Activated CD4-positive, alpha-beta T cell treated with anti-CD3 and anti-CD28 coated beads, Interleukin-2, amount 50 U/mL, for 48 hours (primary cell): Measurements from ENCODE around the gene TBC1D12.

Experiments used
- DNase-seq, 2 experiments: peaks; one replicate each; pipeline ENCODE4 v3.0.0-alpha.2; 2020

The TBC1D12 gene

DNA sequence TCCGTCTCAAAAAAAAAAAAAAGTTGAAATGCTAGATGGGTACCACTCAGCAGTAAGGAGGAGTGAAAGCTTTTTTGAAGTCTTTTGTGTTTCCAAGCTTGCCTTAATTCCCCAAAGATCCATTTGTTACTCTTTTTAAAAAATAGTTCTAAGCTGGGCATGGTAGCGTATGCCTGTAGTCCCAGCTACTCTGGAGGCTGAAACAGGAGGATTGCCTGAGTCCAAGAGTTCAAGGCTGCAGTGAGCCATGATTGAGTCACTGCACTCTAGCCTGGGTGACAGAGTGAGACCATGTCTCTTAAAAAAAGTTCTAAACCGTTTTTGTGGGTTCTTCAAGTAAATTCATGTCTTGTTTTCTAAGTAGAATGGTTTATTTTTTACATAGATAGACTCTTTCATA is 5.3 kb downstream of the TBC1D12 start:
- no peak for DNase-seq

DNA sequence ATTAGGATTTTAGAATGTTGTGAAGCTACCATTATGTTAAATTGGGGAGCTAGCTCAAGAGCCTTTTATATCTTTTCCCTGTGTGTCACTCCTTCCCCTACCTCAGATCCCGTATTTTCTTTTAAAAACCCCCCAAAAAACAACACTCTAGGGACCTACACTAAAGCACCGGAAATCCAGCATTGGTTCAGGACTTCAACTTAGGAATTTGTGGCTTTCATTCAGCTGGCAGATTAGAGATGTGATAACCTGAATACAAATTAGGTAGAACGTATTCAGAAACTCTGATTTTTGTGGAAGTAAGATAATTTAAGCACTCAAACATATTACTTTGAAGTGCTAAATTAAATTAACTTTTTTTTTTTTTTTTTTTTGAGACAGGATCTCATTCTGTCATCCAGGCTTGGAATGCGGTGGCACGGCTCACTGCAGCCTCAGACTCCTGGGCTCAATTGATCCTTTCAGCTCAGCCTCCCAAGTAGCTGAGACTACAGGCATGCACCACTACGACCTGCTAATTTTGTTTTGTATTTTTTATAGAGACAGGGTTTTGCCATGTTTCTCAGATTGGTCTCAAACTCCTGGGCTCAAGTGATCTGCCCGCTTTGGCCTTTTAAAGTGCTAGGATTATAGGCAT is 6.8 kb downstream of the TBC1D12 start:
- DNase-seq = no peak

DNA sequence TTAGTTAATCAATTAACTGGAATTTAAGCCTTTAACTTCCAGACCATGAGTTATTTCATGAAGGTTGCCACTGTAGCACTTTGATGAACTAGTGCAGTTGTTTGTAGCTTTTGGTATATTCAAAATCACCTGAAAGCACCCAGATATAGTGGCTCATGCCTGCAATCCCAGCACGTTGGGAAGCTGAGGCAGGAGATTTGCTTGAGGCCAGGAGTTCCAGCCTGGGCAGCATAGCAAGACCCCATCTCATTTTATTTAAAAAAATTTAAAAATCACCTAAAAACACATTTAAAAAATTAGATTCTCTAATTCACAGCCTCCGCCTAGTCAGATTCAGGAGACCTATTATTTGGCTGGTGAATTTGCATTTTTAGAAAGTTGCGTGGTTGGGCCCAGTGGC is 9.0 kb downstream of the TBC1D12 start:
- DNase-seq = no peak

DNA sequence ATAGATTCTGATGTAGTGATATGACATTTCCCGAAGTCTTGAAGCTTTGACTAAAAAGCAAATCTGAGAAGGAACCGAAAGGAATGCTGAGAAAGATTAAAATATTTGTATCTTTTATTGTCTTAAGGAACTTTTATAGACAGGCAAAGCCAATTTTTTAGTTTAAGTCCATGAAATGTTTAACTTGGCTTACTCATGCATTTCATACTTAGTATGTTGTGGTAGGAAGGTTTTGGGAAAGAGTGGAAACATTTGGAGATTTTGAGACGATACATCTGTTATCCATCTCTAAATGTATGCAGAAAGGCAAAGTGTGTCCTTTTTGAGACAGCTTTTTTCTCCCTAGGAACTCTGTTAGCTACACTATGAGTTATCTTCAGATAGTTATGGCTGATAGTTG is 10.1 kb downstream of the TBC1D12 start:
- no peak for DNase-seq

DNA sequence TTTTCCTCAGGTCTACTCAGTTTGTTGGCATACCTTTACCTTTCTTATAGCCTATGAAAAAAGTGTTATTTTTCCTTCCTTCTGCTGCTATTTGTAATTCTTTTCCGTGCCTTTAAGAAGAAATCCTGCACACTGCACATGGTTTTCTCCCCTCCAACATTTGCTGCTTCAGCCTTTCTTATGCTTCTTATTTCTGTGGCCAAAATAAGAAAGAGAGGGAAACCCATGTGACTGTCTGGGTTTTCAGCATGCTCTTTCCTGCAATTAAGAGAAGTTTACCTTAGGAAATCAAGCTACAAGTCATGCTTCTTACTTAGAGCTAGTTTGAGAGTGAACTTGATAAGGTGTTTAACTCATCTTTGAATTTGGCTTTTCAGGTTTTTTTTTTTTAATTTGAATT is 11.0 kb downstream of the TBC1D12 start:
- DNase-seq = no peak

DNA sequence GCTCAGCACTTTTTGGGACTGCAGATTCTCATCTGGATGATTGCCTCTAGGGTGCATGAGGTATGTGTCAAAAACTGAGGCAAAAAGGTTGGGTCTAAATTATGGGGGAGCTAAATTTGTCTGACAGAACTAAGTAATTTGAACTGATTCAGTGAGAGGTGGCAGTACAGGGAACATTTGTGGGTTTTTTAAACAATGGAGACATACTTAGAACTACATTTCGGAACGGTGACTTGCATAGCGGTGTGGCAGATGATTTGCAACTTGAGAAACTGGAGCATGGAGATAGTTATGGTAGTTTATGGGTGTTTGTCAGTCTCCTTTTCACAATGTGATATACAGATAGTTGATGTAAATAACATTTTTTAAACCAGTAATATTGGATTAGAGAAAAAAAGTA is 14.6 kb downstream of the TBC1D12 start:
- no peak for DNase-seq

DNA sequence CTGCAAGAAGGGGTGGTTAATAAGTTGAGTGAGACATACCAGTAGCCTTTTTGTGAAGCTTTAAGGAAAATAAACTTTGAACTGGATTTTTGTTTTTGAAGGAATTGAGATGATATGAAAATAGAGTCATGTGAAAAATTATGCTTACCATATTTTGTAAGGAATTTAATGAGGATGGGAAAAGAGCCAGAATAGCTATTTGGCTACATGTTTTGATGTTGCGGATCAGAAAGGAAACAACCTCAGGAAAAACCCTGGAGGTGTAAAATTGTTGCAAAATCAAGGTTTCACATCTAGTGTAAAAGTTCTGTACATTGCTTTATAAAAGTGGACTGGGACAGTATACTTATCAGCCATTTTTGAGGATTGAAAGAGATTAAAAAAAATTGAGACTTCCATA is 15.0 kb downstream of the TBC1D12 start:
- no peak for DNase-seq

DNA sequence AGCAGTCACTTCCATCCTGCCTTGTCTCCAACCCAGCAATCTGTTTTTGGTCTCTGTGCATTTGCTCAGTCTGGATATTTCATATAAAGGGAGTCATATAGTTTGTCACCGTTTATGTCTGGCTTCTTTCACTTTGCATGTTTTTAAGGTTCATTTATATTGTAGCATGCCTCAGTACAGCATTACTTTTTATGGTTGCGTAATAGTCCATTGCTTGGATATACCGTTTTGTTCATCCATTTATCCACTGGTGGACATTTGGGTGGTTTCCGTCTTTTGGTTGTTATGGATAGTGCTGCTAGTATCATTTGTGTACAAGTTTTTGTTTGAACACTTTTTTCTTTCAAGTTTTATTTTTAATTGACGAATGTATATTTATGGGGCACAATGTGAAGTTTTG is 18.2 kb downstream of the TBC1D12 start:
- no peak for DNase-seq

DNA sequence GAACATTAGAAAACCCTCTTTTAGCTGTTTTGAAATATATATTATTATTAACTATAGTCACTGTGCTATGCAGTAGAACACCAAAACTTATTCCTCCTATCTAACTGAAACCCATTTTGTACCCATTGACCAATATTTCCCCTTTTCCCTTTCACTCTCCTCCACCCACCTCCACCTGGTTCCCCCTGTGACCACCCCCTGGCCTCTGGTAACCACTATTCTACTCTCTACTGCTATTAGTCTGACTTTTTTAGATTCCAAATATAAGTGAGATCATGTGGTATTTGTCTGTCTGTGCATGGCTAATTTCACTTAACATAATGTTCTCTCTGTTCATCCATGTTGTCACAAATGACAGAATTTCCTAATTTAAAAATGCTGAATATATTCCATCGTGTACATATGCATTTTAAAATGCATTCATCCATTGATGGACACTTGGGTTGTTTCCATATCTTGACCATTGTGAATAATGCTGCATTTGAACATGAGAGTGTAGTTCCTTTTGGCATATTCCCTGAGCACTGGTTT is 18.7 kb downstream of the TBC1D12 start:
- no peak for DNase-seq

DNA sequence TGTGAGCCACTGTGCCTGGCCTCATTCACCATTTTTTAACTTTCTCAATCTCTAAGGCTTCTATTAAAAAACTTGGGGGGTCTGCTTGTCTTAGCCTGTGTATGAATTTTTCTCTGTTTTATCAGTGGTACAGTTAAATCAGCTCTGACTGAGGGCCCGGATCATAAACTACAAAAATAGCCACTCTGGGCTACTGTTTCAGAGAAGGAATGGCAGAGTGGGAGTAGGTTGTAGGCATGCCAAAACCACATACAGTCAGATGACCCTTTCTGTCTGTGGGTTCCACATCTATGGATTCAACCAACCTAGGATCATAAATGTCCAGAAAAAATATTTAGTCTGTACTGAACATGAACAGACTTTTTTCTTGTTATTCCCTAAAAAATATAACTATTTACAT is 21.3 kb downstream of the TBC1D12 start:
- DNase-seq = no peak

DNA sequence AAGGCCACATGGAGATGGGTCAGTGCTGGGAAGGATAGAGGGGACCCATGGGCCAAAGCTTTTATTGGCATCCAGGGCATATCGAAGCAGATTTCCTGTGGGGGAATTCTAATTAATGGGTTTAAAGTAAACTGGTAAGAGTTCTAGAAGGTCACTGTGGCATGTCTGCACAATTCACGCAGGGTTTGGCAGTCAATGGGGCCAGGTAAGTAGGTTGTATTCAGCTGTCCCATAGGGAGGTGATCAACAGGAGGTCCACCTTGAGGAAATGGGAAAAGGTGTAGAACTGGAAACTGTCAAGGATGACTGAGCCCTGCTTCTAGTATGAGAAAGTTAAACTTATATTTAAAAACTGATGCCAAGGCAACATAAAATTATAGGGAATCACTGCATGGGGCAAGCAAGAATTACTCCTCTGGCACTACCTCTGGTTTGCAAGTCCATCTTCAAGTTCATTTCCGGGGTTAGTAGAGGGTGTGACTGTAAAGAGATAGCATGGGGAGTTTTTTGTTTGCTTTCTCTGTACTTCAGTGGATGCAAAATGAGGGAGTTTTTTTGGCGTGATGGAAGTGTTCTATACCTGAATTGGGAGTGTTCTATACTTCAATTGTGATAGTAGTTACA is 22.5 kb downstream of the TBC1D12 start:
- DNase-seq = no peak

DNA sequence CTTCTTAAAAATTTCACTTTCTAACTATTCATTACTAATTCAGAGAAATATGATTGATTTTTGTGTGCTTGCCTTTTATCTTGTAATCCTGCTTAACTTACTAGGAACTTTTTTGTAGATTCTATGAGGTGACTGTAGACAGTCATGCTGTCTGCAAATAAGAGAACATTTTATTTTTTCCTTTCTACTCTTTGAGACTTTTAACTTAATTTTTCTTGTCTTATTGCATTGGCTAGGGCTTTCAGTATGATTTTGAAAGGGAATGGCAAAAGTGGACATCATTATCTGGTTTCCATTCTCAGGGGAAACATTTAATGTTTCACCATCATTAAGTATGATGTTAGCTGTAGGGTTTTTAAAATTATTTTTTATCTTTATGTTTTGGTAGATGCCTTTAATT is 23.6 kb downstream of the TBC1D12 start:
- no peak for DNase-seq

DNA sequence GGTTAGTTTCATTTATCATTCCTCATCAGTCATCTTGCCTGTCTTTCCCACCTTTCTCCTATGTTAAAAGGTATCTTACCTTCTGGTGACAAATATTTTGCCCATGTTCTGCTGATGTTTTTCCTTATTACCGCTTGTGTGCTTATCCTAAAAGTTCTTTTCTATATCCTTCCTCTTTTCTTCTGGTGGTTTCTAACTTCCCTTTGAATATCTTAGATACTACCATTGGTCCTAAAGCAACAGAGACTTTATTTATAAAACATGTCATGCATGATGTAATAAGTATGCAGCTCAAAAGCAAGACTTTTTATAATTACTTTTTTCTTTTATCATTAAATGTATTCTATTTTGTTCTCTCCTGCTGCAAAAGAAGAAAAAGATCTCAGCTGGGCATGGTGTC is 24.8 kb downstream of the TBC1D12 start:
- DNase-seq = no peak

DNA sequence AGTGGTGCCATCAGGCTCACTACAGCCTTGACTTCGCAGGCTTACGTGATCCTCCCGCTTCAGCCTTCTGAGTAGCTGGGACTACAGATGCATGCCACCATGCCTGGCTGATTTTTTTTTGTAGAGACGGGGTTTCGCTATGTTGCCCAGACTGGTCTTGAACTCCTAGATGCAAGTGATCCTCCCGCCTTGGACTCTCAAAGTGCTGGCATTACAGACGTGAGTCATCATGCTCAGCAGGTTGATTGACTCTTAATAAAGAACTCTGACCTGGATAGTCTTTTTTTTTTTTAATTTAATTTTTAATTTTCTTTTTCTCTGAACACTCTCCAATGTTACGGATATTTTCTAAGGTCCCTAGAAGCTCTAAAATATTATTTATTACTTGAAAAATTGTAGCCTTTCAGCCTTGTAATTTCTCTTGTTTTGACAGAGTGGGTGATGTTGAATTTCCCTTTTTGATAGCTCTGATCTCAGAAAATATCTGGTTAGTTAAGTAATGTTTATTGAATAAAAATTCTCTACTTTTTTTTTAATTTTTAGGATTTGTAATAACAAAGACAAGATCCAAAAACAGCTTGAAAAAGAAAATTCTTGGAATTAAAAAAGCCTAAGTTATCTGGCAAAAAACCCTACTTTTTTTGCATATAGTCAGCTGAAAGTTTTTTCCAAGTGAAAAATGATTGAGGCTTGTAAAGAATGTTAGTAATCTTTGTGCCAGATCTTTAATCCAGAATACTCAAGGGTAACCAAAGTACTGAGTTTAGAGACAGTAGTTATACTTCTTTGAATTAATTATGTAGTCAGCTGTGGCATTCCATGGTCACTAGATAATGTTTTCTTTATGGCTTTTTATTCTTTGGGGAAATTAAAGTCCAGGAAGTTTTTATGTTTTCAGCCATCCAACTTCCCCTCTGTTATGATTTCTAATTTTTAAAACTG is 26.7 kb downstream of the TBC1D12 start:
- no peak for DNase-seq

DNA sequence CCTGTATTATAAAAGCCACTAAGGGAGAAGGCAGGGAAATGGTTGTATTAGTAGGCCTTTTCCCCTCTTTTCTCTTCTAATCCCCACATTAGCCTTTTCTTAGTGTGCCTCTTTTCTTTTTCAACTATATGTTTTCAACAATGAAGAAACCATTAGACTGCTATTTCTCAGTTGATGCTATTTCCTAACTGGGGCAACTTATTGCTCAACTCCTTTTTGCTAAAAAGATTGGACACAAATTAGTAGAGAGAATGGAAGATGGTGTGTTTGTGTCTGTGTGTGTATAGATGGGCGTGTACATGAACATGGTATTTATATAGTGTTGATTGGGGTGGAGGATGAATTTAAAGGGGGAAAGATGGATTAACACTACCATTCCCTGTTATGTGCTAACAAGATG is 28.4 kb downstream of the TBC1D12 start:
- DNase-seq = no peak

DNA sequence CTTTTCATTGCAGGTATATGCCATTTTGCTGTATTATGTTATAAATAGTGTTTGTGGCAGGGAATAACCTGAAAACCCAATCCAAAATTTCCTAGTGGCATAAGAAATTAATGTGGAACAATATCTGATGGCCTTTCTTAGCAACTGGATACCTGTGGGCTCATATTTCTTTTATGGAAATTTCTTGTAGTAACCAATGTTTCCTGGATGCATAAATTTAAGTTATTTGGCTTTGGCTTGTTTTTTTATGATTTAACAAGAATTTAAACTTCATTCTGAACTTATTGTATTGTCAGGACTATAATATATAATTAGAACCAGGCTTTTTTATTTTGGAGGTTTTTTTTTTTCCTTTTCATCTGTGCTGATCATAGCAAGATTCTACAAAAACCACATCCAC is 30.1 kb downstream of the TBC1D12 start:
- DNase-seq = no peak

DNA sequence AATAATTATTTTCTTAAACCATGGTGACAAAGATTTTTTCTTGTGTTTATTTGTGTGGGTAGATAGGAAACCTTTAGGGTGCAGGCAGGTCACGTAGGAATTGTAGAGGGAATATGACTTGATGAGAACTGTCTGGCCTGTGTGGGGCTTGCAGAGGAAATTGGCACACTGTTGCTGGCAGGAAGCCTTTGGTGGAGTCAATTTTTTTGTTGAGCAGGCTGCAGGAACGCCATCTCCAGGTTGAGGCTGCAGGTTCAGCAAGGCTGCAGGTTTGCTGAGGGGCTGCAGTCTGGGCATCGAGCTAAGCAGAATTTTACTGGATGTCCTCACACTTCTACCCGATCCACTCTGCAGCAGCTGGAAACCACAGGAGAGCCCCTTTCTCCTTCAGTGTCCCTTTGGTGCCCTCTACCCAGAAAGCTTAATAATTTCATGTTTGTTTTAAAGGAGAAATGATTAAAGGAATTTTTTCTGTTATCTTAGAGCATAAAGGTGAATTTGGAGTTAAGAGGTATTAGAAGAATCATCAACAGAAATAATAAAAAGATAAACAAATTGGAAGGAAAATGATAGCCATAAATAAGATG is 37.0 kb downstream of the TBC1D12 start:
- DNase-seq = no peak

DNA sequence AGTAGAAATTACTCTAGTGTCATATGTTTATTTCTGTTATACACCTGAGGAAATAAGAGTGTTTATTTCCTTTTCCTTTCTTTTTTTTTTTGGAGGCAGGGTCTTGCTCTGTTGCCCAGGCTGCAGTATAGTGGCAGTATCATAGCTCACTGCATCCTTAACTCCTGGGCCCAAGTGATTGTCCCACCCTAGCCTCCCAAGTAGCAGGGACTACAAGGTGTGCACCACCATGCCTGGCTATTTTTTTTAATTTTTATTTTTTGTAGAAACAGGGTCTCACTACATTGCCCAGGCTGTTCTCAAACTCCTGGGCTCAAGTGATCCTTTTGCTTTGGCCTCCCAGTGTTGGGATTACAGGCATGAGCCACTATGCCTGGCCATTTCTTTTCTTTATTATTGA is 37.8 kb downstream of the TBC1D12 start:
- DNase-seq = no peak

DNA sequence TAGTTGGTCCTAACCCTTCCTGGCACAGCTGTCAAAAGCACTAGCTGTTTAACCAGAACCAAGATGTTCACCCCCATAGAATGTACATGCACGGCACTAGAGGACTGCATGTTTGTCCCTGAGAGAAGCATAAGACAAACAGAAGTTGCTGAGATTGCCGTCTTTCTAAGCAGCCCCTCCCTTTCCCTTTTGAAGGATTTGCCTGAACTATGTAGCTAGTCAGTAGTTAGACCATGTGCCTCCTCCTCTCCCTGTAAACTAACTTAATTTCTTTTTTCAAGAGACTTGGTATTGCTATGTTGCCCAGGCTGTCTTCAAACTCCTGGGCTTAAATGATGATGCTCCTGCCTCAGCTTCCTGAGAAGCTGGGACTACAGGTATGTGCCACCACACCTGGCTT is 40.7 kb downstream of the TBC1D12 start:
- DNase-seq = no peak

DNA sequence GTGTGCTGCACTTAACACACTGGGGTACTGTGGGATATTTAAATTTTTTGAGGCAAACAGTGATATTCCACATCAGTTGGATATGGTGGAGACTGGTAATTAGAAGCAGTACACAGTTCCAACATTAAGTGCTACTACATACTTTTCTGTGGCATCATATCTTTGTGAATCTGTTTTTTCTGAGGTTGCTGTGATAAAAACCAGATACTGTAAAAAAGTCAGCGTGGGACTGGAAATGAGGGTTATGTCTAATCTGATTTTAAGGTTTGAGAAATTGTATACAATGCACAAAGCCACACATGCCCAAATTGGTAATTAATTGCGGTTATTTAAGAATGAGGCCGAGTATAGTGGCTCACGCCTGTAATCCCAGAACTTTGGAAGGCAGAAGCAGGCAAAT is 41.2 kb downstream of the TBC1D12 start:
- no peak for DNase-seq

DNA sequence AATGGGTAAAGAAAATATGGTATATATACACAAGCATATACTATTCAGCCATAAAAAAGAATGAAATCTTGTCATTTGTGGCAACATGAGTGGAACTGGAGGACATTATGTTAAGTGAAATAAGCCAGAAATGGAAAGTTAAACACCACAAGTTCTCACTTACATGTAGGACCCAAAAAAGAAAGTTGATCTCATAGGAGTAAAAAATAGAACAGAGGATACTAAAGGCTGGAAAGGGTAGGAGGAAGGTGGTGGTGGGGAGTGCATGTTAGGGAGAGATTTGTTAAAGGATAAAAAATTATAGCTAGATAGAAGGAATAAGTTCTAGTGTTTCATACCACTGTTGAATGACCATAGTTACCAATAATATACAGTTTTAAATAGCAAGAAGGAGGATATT is 48.4 kb downstream of the TBC1D12 start:
- no peak for DNase-seq

DNA sequence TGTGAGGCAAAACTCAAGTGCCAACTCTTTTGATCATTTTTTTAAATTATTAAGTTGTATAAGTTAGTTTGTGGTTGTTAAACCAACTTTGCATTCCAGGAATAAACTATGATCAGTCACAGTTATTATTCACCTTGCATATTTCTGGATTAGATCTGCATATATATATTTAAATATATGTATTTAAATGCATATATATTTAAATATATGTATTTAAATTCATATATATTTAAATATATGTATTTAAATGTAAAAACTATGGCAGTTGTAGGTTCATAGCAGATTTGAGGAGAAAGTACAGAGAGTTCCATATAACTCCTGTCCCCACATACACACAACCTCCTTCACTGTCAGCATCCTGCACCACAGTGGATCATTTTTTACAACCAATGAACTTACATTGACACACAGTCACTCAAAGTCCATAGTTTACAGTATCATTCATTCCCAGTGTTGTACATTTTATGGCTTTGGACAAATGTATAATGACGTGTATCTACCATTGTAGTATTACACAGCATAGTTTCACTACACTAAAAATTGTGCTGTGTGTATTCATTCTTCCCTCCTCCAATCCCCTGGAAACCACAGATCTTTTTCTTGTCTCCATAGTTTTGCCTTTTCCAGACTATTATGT is 49.7 kb downstream of the TBC1D12 start:
- DNase-seq = no peak

DNA sequence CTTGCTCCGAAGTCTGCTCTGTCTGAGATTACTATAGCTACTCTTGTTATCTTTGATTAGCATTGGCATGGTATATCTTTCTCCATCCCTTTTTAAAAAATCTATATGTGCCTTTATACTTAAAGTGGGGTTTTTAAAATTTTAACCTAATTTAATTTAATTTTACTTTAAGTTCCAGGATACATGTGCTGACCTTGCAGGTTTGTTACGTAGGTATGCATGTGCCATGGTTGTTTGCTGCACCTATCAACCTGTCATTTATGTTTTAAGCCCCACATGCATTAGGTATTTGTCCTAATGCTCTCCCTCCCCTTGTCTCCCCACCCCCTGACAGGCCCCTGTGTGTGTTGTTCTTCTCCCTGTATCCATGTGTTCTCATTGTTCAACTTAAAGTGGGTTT is 54.6 kb downstream of the TBC1D12 start:
- no peak for DNase-seq
